Central memory CD4-positive, alpha-beta T cell (primary cell): ENCODE data around the gene ATP8B3.

Experiments
- DNase-seq: peaks from one replicate; pipeline ENCODE4 v3.0.0; 2022

The ATP8B3 gene

GRCh38 chr19:1790054-1790792 is 21.9 kb downstream of the ATP8B3 start:
- DNase-seq, result no peak

GRCh38 chr19:1789261-1790041 is 22.6 kb downstream of the ATP8B3 start:
- DNase-seq, result no peak

GRCh38 chr19:1787116-1787515 is 25.0 kb downstream of the ATP8B3 start:
- DNase-seq, result no peak

- no peak for DNase-seq
Measured at GRCh38 chr19:1786668-1787067, 25.4 kb downstream of the ATP8B3 start.

DNA sequence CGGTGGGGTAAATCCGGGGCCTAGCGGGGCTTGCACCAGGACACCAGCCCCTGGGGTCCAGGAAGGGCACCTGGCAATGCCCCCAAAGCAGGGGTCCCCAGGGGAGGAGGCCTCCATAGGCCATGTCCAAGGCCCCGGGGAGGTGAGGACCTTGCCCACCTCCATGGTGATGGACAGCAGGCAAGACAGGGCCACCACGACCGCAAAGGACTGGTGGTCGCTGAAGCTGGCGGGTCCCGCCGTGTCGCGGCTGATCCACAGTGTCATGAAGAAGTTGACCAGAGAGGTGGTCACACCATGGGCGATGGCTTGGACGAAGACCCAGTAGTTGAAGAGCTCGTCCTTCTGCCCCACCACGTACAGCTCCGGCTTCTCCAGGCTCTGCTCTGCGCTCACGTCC is 26.8 kb downstream of the ATP8B3 start:
- DNase-seq, result no peak

DNA sequence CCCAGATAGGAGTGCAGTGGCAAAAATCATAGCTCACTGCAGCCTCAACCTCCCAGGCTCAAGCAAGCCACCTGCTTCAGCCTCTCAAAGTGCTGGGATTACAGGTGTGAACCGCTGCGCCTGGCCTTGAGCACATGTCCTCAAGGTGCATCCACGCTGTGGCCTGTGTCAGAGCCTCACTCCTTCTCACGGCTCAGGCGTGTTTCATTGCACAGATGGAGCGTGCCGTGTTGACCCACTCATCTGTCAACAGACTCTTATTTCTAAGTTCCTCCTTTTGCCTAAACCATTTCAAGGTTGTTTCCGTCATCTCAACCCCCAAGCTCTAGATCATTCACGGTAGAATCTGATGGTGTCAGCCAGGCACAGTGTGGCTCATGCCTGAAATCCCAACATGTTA is 28.2 kb downstream of the ATP8B3 start:
- no peak for DNase-seq

GRCh38 chr19:1783354-1783753 is 28.7 kb downstream of the ATP8B3 start:
- no peak for DNase-seq

GRCh38 chr19:1782521-1782920 is 29.6 kb downstream of the ATP8B3 start:
- DNase-seq, result no peak

GRCh38 chr19:1780272-1780958 is 31.7 kb downstream of the ATP8B3 start:
- no peak for DNase-seq

- no peak for DNase-seq
Measured at GRCh38 chr19:1779574-1779973, 32.5 kb downstream of the ATP8B3 start.

DNA sequence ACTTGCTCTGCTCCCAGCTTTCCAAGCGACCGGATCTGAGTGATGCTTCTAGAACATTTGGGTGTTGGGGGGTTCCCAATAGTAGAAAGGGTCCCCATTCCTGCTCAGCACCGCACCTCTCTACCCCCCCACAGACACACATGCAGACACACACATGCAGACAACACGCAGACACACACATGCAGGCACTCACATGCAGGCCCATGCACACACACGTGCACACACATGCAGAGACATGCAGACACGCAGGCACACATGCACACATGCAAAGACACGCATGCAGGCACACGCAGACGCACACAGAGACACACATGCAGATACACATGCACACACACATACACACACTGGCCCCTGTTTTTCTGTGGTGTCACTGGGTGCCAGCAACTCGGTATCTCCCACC is 34.9 kb downstream of the ATP8B3 start:
- DNase-seq, result no peak

- no peak for DNase-seq
Measured at GRCh38 chr19:1776606-1777147, 35.4 kb downstream of the ATP8B3 start.

DNA sequence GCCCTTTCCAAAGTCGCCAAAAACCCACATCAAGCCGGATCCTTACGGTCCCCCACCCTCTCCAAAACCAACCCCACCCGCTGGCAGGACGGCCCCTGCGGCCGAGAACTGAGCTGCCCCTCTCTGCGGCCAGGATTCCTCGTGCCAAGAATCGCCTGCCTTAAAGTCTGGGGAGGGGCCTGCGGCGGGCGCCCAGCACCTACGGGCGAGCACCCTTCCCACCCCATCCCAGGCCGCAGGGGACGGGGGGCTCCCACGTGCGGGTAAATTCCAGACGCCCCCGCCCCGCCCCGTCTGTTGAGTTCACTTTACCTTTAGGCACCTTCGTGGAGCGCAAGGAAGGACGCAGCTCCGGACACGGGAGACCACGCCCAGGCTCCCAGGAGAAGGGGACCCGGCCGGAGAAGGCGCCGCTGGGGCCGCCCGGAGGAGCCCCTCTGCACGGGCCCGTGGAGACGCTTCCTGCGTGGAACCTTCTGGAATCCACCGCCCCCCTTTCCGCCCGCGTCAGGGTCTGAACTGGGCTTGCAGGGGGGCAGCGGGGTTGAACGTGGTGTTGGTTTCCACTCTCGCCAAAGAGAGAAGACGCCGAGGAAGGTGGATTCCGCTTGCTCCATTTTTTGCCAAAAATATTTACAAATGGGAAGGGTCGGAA is 36.0 kb downstream of the ATP8B3 start:
- no peak for DNase-seq

- no peak for DNase-seq
Measured at GRCh38 chr19:1774989-1775772, 36.9 kb downstream of the ATP8B3 start.

DNA sequence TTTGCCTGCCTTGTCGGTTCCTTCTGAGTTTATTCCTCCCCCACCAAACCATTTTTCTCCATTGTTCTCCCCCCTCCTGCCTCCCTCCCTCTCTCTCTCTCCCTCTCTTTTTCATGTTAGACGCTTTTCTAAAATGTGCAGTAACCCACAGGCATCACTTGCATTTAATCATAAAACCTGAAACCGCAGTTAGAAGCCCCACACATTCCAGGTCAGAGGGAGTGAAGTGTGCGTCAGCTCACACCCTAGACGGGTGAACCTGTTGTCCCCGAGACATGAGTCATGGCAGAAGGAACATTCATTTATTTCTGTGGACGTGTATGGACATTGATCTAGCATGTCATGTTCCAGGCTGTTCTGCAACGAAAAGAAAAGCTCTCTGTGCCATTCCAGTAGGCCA is 38.9 kb downstream of the ATP8B3 start:
- no peak for DNase-seq

DNA sequence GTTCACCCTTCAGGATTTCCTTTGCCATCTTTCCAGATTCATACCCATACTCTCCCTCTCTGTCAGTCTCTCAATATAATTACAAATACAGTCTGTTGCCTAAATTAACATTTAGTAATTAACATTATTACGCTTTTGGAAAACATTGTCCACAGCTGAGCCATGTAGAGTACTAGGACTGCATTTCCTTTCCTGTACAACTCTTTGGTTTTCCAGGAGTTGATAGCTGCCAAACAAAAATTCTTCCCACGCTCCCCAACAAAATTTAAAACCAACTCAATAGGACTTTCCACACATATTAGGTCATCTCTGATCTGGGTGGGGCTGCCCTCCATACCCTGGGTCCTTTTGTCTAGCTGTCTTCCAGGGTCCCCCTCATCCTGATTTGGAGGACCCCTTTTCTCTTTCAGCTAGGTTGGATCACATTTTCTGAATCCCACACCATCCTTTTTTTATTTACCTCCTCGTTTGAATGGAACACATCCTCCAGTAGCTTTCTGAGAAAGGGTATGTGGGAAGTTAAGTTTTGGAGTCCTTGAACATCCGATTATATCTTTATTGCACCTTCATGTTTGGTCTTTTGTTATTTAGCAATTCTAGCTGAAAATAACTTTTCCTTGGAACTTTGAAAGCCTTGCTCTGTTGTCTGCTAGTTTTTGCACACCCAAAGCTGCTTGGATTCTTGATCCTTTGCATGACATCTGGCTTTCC is 41.1 kb downstream of the ATP8B3 start:
- DNase-seq, result no peak

GRCh38 chr19:1769645-1769985 is 42.5 kb downstream of the ATP8B3 start:
- DNase-seq, result no peak

- DNase-seq, result no peak
Measured at GRCh38 chr19:1768918-1769644, 43.0 kb downstream of the ATP8B3 start.

DNA sequence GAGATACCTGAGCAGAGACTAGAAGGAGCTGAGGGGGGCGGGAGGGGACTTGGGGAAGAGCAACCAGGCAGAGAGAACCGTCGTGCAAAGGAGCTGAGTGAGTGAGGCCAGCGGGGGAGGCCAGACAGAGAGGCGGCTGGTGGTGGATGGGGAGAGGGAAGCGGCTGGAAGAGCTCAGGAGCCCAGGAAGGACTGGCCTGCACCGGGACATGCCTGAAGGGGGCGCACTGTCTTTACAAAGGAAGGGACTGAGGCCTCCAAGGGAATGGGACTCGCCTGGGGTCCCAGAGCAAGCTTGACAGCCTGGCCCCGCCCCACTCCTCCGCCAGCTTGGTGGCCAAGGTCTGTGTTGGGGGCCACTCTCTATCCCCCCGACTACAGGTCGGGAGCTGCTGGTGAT is 43.8 kb downstream of the ATP8B3 start:
- no peak for DNase-seq

- DNase-seq, result peak; percentile 36
Measured at GRCh38 chr19:1767464-1767933, 44.6 kb downstream of the ATP8B3 start.
